Peyer's patch (tissue), 4 donors: Measurements from ENCODE around the gene CACNA1B.

Experiments
- CTCF ChIP-seq, 6 experiments: fragments of 450-650 bp in 4 of 6; fragments of 200-600 bp in 2 of 6; sonication (generic) in 1 of 6; IDR thresholded peaks; one replicate each; pipeline ENCODE4 v1.5.1; 2017 to 2019; ENCODE audit warnings: antibody characterized with exemption in 6 of 6, mild to moderate bottlenecking in 3 of 6, moderate library complexity in 1 of 6
- POLR2A ChIP-seq, 2 donors: fragments of 450-650 bp; IDR thresholded peaks; one replicate each; pipeline ENCODE4 v1.5.1; 2017; ENCODE audit warnings: antibody characterized with exemption in 2 of 2, mild to moderate bottlenecking in 2 of 2, moderate library complexity in 2 of 2

- TF ChIP-seq POLR2A (IDR thresholded peaks at IDR 0.05) (no peak), CTCF (IDR thresholded peaks at IDR 0.05) (no peak)
Observed at GRCh38 chr9:138103111-138103848, 225.7 kb downstream of the CACNA1B start.
